ENCODE measurements around the gene DGKH. TPM values are rescaled to one million over a fixed set of nuclear protein-coding genes. Genes with fewer than 3 reads are reported as not detected.

The DGKH gene
- total RNA-seq, 1 donor from 2014 or later = 14.5 TPM

DNA sequence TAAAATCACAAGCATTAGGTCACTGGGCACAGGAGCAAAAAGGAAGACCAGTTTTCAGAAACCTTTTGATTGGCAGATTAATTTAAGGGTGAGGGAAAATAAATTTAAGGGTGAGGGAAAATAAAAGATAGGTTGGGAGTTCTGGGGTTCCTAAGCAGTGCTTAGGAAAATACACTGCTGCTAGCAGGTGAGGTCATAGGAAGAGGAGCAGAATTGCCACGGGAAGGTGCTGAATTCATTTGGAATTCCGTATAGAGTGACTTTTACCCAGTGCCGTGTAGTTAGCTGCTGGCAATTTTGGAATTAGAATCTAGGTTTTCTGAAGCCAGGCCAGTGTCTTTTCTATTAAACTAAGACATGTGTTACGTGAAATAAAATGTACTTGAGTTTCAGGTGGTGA lies 59.8 kb downstream of the DGKH start:
- TF ChIP-seq, protein P1, sequence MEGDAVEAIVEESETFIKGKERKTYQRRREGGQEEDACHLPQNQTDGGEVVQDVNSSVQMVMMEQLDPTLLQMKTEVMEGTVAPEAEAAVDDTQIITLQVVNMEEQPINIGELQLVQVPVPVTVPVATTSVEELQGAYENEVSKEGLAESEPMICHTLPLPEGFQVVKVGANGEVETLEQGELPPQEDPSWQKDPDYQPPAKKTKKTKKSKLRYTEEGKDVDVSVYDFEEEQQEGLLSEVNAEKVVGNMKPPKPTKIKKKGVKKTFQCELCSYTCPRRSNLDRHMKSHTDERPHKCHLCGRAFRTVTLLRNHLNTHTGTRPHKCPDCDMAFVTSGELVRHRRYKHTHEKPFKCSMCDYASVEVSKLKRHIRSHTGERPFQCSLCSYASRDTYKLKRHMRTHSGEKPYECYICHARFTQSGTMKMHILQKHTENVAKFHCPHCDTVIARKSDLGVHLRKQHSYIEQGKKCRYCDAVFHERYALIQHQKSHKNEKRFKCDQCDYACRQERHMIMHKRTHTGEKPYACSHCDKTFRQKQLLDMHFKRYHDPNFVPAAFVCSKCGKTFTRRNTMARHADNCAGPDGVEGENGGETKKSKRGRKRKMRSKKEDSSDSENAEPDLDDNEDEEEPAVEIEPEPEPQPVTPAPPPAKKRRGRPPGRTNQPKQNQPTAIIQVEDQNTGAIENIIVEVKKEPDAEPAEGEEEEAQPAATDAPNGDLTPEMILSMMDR (IDR thresholded peaks at IDR 0.05) = no peak
- Mint-ChIP-seq H3K4me1 (ENCODE audit: unreplicated experiment) (peaks cover 16% of the 10 kb centered on the region), H3K36me3 (ENCODE audit: unreplicated experiment) (no peaks in the 10 kb centered on the region), H3K9me3 (ENCODE audit: unreplicated experiment) (peaks cover 4% of the 10 kb centered on the region), H3K4me3 (ENCODE audit: unreplicated experiment) (no peak overlapping the region), H3K27me3 (ENCODE audit: unreplicated experiment) (no peaks in the 10 kb centered on the region), H3K27ac (ENCODE audit: unreplicated experiment) (no peak overlapping the region)
- DNase-seq (ENCODE audit: extremely low spot score, unreplicated experiment) = no peak

DNA sequence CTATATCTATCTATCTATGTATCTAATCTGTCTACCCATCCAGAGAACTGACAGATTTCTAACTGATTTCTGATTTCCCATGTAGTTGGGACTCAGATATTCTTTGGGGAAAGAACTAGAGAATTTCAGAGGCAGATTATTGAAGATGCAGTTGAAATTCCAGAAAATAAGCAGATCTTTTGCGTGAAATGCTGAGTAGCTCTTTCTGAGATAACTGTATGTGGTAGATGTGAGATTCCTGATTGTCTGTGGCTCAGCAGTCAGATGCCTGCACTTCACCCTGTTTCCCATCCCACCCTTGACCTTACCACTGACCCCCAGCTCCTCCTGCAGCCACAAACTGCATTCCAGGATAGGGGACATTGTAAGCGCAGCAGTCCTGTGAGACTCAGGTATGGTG lies 61.5 kb downstream of the DGKH start:
- H3K9me3 Mint-ChIP-seq (ENCODE audit: unreplicated experiment) = no peaks in the 10 kb centered on the region
- H3K36me3 Mint-ChIP-seq (ENCODE audit: unreplicated experiment) = no peaks in the 10 kb centered on the region
- no peak for DNase-seq (ENCODE audit: extremely low spot score, unreplicated experiment)
- H3K4me1 Mint-ChIP-seq (ENCODE audit: unreplicated experiment) = peaks cover 22% of the 10 kb centered on the region
- no peak overlapping the region for H3K4me3 Mint-ChIP-seq (ENCODE audit: unreplicated experiment)
- H3K27ac Mint-ChIP-seq (ENCODE audit: unreplicated experiment) = no peak overlapping the region
- H3K27me3 Mint-ChIP-seq (ENCODE audit: unreplicated experiment) = no peaks in the 10 kb centered on the region
- TF ChIP-seq, protein P1 (IDR thresholded peaks at IDR 0.05) = no peak

DNA sequence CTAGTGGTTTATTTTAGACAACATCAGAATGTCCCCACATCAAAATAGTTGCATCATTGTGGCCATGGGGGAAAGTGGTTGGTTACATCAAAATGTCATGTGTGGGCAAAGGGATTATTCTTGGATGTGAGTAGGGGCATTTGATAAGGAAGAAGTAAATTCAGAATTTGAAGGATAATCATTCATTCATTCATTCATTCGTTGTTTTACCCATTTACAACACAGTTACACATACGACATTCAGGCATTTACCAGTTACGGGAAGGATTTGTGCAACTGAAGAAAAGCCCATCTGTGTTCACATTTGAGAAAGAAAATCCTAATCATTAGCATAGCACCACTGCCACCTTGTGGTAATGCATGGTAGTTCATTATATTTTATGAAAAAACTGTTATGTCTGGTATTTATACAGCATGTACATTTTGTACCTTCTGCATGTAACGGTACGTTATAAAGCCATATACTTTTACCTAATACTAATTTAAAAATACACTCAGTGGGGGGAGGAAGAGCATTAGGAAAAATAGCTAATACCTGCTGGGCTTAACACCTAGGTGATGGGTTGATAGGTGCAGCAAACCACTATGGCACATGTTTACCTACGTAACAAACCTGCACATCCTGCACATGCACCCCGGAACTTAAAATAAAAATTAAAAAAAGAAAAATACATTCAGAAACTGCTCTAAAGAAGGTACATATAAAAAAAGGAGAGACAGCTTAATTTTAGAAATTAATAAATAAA lies 62.1 kb downstream of the DGKH start:
- H3K4me3 Mint-ChIP-seq (ENCODE audit: unreplicated experiment) = no peak overlapping the region
- DNase-seq (ENCODE audit: extremely low spot score, unreplicated experiment) = no peak
- no peaks in the 10 kb centered on the region for H3K27me3 Mint-ChIP-seq (ENCODE audit: unreplicated experiment)
- H3K27ac Mint-ChIP-seq (ENCODE audit: unreplicated experiment) = no peak overlapping the region
- TF ChIP-seq, protein P1 (IDR thresholded peaks at IDR 0.05) = peak; percentile 71
- H3K36me3 Mint-ChIP-seq (ENCODE audit: unreplicated experiment) = no peaks in the 10 kb centered on the region
- no peaks in the 10 kb centered on the region for H3K9me3 Mint-ChIP-seq (ENCODE audit: unreplicated experiment)
- peaks cover 26% of the 10 kb centered on the region for H3K4me1 Mint-ChIP-seq (ENCODE audit: unreplicated experiment)

DNA sequence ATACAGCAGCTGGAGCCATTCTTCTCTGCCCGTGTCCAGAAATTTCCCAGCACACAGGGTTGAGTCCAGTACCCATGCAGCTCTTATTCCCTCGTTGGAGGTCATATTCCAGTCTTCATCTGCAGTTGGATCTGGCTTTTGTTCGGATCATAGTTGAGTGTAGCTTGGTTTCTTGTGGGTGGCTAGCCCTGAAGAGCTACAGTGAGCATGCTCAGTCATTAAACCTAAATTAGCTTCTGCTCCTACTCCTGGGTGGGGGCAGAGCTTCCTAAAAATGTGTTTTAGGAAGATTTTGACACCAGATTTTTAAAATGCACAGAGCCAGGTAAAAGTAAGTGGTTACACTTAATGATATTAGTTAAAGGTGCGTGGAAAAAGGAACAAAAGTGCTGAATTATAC lies 64.4 kb downstream of the DGKH start:
- DNase-seq (ENCODE audit: extremely low spot score, unreplicated experiment) = no peak
- no peak overlapping the region for H3K27ac Mint-ChIP-seq (ENCODE audit: unreplicated experiment)
- TF ChIP-seq, protein P1 (IDR thresholded peaks at IDR 0.05) = no peak
- H3K27me3 Mint-ChIP-seq (ENCODE audit: unreplicated experiment) = no peaks in the 10 kb centered on the region
- no peak overlapping the region for H3K4me3 Mint-ChIP-seq (ENCODE audit: unreplicated experiment)
- peaks cover 26% of the 10 kb centered on the region for H3K4me1 Mint-ChIP-seq (ENCODE audit: unreplicated experiment)
- H3K9me3 Mint-ChIP-seq (ENCODE audit: unreplicated experiment) = no peaks in the 10 kb centered on the region
- H3K36me3 Mint-ChIP-seq (ENCODE audit: unreplicated experiment) = no peaks in the 10 kb centered on the region

DNA sequence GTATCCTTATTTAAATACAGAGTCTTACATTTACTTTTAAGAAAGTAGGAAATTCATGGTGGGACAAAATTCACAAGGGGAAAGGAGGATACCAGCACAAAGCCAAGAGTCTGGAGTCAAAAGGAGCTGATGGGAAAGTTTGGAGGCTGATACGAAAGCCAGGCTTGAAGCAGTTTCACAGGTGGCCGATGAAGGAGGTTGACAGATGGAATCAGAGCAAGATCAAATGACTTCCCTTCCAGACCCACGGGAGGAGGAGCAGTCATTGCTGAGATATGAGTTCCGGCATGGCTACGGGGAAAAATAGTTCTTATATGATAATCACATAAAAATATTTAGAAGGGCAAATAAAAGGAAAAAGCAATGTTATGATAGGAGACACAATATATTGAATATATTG lies 65.0 kb downstream of the DGKH start:
- TF ChIP-seq, protein P1 (IDR thresholded peaks at IDR 0.05) = no peak
- no peak overlapping the region for H3K4me3 Mint-ChIP-seq (ENCODE audit: unreplicated experiment)
- H3K9me3 Mint-ChIP-seq (ENCODE audit: unreplicated experiment) = no peaks in the 10 kb centered on the region
- H3K4me1 Mint-ChIP-seq (ENCODE audit: unreplicated experiment) = peaks cover 26% of the 10 kb centered on the region
- no peak overlapping the region for H3K27ac Mint-ChIP-seq (ENCODE audit: unreplicated experiment)
- no peak for DNase-seq (ENCODE audit: extremely low spot score, unreplicated experiment)
- no peaks in the 10 kb centered on the region for H3K27me3 Mint-ChIP-seq (ENCODE audit: unreplicated experiment)
- no peaks in the 10 kb centered on the region for H3K36me3 Mint-ChIP-seq (ENCODE audit: unreplicated experiment)
